Cardiac muscle cell (in vitro differentiated cells and primary cell): ENCODE data around the gene CD274. TPM values are rescaled to one million over a fixed set of nuclear protein-coding genes. Genes with fewer than 3 reads are reported as not detected.
"Not testable (repeated sequence)": the region's sequence is repeated elsewhere in the genome, so short reads cannot be mapped to it uniquely, and the experiment has no call there.

ENCODE experiments used
- DNase-seq, 2 donors: peaks; one replicate each; pipeline versions ENCODE4 v3.0.0 to v3.0.0-alpha.2; 2010 to 2017; ENCODE audit warnings: low read depth in 1 of 2, low spot score in 1 of 2
- H3K27ac ChIP-seq: fragments of 200-600 bp; sonication (generic); 2 replicates; pipeline ENCODE4 v1.5.1; 2016
- H3K27me3 ChIP-seq: fragments of 200-600 bp; sonication (generic); 2 replicates; pipeline ENCODE4 v1.6.0; 2016; ENCODE audit warnings: control low read depth
- H3K36me3 ChIP-seq: fragments of 200-600 bp; sonication (generic); 2 replicates; pipeline ENCODE4 v1.5.1; 2016; ENCODE audit warnings: control low read depth
- H3K4me1 ChIP-seq: fragments of 200-600 bp; sonication (generic); 2 replicates; pipeline ENCODE4 v1.8.1; 2017; ENCODE audit warnings: low read depth, mild to moderate bottlenecking, mixed run types
- H3K4me3 ChIP-seq: fragments of 200-600 bp; sonication (generic); 2 replicates; pipeline ENCODE4 v1.5.1; 2016; ENCODE audit warnings: mild to moderate bottlenecking
- H3K9me3 ChIP-seq: fragments of 200-600 bp; sonication (generic); 2 replicates; pipeline ENCODE4 v1.5.1; 2017; ENCODE audit warnings: low read depth, mild to moderate bottlenecking, control low read depth
- CTCF ChIP-seq: IDR thresholded peaks from 2 replicates; pipeline ENCODE4 v1.5.1; 2012; ENCODE audit warnings: low read depth, mild to moderate bottlenecking, low read length
- polyA plus RNA-seq: library from polyadenylated mRNA; unstranded; fragments of >200 nt; fragmentation: Nextera tagmentation; extraction: Ambion mirVana; gene quantifications from 2 replicates; pipeline ENCODE4 v1.2.1, GENCODE V29; 2016
- total RNA-seq: library from RNA; depleted of rRNA; stranded (reverse); fragments of >200 nt; gene quantifications from 2 replicates; pipeline ENCODE4 v1.2.3, GENCODE V29; 2016

Gene CD274
- total and polyA plus RNA-seq, 2 experiments from 2014 or later, result not detected

GRCh38 chr9:5428794-5429528 is 21.4 kb upstream of the CD274 start:
- DNase-seq, result no peak
- TF ChIP-seq CTCF, result no peak
- Histone ChIP-seq H3K4me3 (no peak overlapping the region), H3K27ac (no peak overlapping the region), H3K4me1 (no peaks in the 10 kb centered on the region), H3K27me3 (no peaks in the 10 kb centered on the region), H3K9me3 (no peaks in the 10 kb centered on the region), H3K36me3 (no peaks in the 10 kb centered on the region)

GRCh38 chr9:5429873-5430564 is 20.3 kb upstream of the CD274 start:
- H3K4me1 ChIP-seq, result no peaks in the 10 kb centered on the region
- TF ChIP-seq CTCF, result no peak
- no peak overlapping the region for H3K27ac ChIP-seq
- H3K27me3 ChIP-seq, result no peaks in the 10 kb centered on the region
- no peak for DNase-seq
- H3K36me3 ChIP-seq, result no peaks in the 10 kb centered on the region
- no peaks in the 10 kb centered on the region for H3K9me3 ChIP-seq
- H3K4me3 ChIP-seq, result no peak overlapping the region

- no peaks in the 10 kb centered on the region for H3K9me3 ChIP-seq
- peak; percentile 4 for TF ChIP-seq CTCF
- no peaks in the 10 kb centered on the region for H3K4me1 ChIP-seq
- no peak overlapping the region for H3K4me3 ChIP-seq
- H3K27me3 ChIP-seq, result no peaks in the 10 kb centered on the region
- H3K36me3 ChIP-seq, result no peaks in the 10 kb centered on the region
- no peak overlapping the region for H3K27ac ChIP-seq
- no peak for DNase-seq
Measured at GRCh38 chr9:5430912-5431311, 19.4 kb upstream of the CD274 start.

- not testable (repeated sequence) for H3K9me3 ChIP-seq, H3K27me3 ChIP-seq, H3K36me3 ChIP-seq, H3K4me3 ChIP-seq, H3K27ac ChIP-seq, H3K4me1 ChIP-seq, DNase-seq
Measured at GRCh38 chr9:5432890-5433289, 17.5 kb upstream of the CD274 start.

- not testable (repeated sequence) for DNase-seq, H3K27ac ChIP-seq, H3K4me3 ChIP-seq, H3K9me3 ChIP-seq, H3K4me1 ChIP-seq, H3K36me3 ChIP-seq, H3K27me3 ChIP-seq
Measured at GRCh38 chr9:5433328-5433727, 17.0 kb upstream of the CD274 start.

- H3K9me3 ChIP-seq, H3K27me3 ChIP-seq, DNase-seq, H3K4me3 ChIP-seq, H3K4me1 ChIP-seq, H3K27ac ChIP-seq, H3K36me3 ChIP-seq: not testable (repeated sequence)
Measured at GRCh38 chr9:5433841-5434810, 16.2 kb upstream of the CD274 start.
